ENCODE measurements around the gene AQP10. TPM values are rescaled to one million over a fixed set of nuclear protein-coding genes. Genes with fewer than 3 reads are reported as not detected.
"Not testable (repeated sequence)": the region's sequence is repeated elsewhere in the genome, so short reads cannot be mapped to it uniquely, and the experiment has no call there.

AQP10 gene
- total and polyA plus RNA-seq, 7 experiments from 2014 or later = 0.59 TPM; not detected in 6

GRCh38 chr1:154307670-154308270, 13.1 kb upstream of the AQP10 start:
- Mint-ChIP-seq H3K4me3 (peak overlapping the region in 1 of 10 donors; percentile 33), H3K27ac (peak overlapping the region in 1 of 9 donors; percentile 61)
- not testable (repeated sequence) for H3K4me1 ChIP-seq (ENCODE audit: control insufficient read depth in 2 of 2, insufficient read depth in 2 of 2, low read length in 2 of 2)

GRCh38 chr1:154309136-154309535, 11.8 kb upstream of the AQP10 start:
- H3K27me3 Mint-ChIP-seq; intact Hi-C loops (cut with micrococcal nuclease); H3K27me3 ChIP-seq (ENCODE audit: control insufficient read depth in 2 of 2, insufficient read depth in 2 of 2, low read length in 2 of 2); CTCF ChIA-PET; H3K27ac ChIP-seq (ENCODE audit: low read depth, low read length); H3K36me3 Mint-ChIP-seq; H3K4me1 ChIP-seq (ENCODE audit: control insufficient read depth in 2 of 2, insufficient read depth in 2 of 2, low read length in 2 of 2); H3K9me3 Mint-ChIP-seq; DNase-seq; H3K36me3 ChIP-seq (ENCODE audit: control insufficient read depth in 2 of 3, insufficient read depth in 3 of 3, low read length in 3 of 3); ATAC-seq; H3K9me3 ChIP-seq (ENCODE audit: control insufficient read depth in 2 of 3, low read length in 3 of 3); H3K27ac Mint-ChIP-seq; H3K4me3 ChIP-seq (ENCODE audit: low read length); POLR2A ChIA-PET; H3K4me3 Mint-ChIP-seq: not testable (repeated sequence)
- peaks cover 0 to 13% (median 0%) of the 10 kb centered on the region in 7 donors for H3K4me1 Mint-ChIP-seq

More at GRCh38 chr1:154307670-154308270, 13.1 kb upstream of the AQP10 start:
- H3K27me3 Mint-ChIP-seq; H3K36me3 ChIP-seq (ENCODE audit: control insufficient read depth in 2 of 3, insufficient read depth in 3 of 3, low read length in 3 of 3); H3K4me3 ChIP-seq (ENCODE audit: low read length); POLR2A ChIA-PET; H3K9me3 Mint-ChIP-seq; ATAC-seq; H3K27ac ChIP-seq (ENCODE audit: low read depth, low read length); DNase-seq; intact Hi-C loops (cut with micrococcal nuclease); H3K36me3 Mint-ChIP-seq; H3K27me3 ChIP-seq (ENCODE audit: control insufficient read depth in 2 of 2, insufficient read depth in 2 of 2, low read length in 2 of 2); H3K9me3 ChIP-seq (ENCODE audit: control insufficient read depth in 2 of 3, low read length in 3 of 3): not testable (repeated sequence)
- CTCF ChIA-PET = interaction anchor here (0.6 kb wide), 1 partner anchor 29 kb away, joined by 5 read pairs; no protein-coding TSS in a partner anchor
- H3K4me1 Mint-ChIP-seq = peaks cover 0 to 13% (median 0%) of the 10 kb centered on the region in 7 donors

- ATAC-seq; intact Hi-C loops (cut with micrococcal nuclease); POLR2A ChIA-PET; DNase-seq; H3K36me3 Mint-ChIP-seq; H3K27me3 ChIP-seq (ENCODE audit: control insufficient read depth in 2 of 2, insufficient read depth in 2 of 2, low read length in 2 of 2); H3K4me3 ChIP-seq (ENCODE audit: low read length); CTCF ChIA-PET; H3K36me3 ChIP-seq (ENCODE audit: control insufficient read depth in 2 of 3, insufficient read depth in 3 of 3, low read length in 3 of 3); H3K27ac ChIP-seq (ENCODE audit: low read depth, low read length); H3K4me1 ChIP-seq (ENCODE audit: control insufficient read depth in 2 of 2, insufficient read depth in 2 of 2, low read length in 2 of 2); H3K27me3 Mint-ChIP-seq; H3K9me3 ChIP-seq (ENCODE audit: control insufficient read depth in 2 of 3, low read length in 3 of 3); H3K27ac Mint-ChIP-seq; H3K4me3 Mint-ChIP-seq: not testable (repeated sequence)
- Mint-ChIP-seq H3K4me1 (peaks cover 0 to 11% (median 0%) of the 10 kb centered on the region in 7 donors), H3K9me3 (peaks cover 0 to 12% (median 0%) of the 10 kb centered on the region in 11 donors)
These were observed 8.4 kb upstream of the AQP10 start for GRCh38 chr1:154312229-154313065.

- ChIA-PET CTCF (no interaction called here), POLR2A (no interaction called here)
- peaks cover 0 to 11% (median 0%) of the 10 kb centered on the region in 5 donors for H3K27me3 Mint-ChIP-seq
- H3K27ac Mint-ChIP-seq = no peak overlapping the region
- intact Hi-C loops (cut with micrococcal nuclease) = no loop called here
- no peaks in the 10 kb centered on the region for H3K4me1 ChIP-seq (ENCODE audit: control insufficient read depth in 2 of 2, insufficient read depth in 2 of 2, low read length in 2 of 2)
- no peaks in the 10 kb centered on the region for H3K36me3 ChIP-seq (ENCODE audit: control insufficient read depth in 2 of 3, insufficient read depth in 3 of 3, low read length in 3 of 3)
- no peak overlapping the region for H3K4me3 Mint-ChIP-seq
- H3K4me1 Mint-ChIP-seq = peaks cover 0 to 6% (median 0%) of the 10 kb centered on the region in 7 donors
- ATAC-seq (no peak), DNase-seq (no peak)
- peaks cover 0 to 18% (median 0%) of the 10 kb centered on the region in 11 donors for H3K9me3 Mint-ChIP-seq
- no peak overlapping the region for H3K4me3 ChIP-seq (ENCODE audit: low read length)
- no peaks in the 10 kb centered on the region for H3K27me3 ChIP-seq (ENCODE audit: control insufficient read depth in 2 of 2, insufficient read depth in 2 of 2, low read length in 2 of 2)
- no peaks in the 10 kb centered on the region for H3K9me3 ChIP-seq (ENCODE audit: control insufficient read depth in 2 of 3, low read length in 3 of 3)
- H3K27ac ChIP-seq (ENCODE audit: low read depth, low read length) = no peak overlapping the region
- H3K36me3 Mint-ChIP-seq = peaks cover 0 to 1% (median 0%) of the 10 kb centered on the region in 5 donors
These were observed 7.9 kb upstream of the AQP10 start for GRCh38 chr1:154313066-154313356.

- H3K27ac ChIP-seq (ENCODE audit: low read depth, low read length); DNase-seq; H3K4me3 ChIP-seq (ENCODE audit: low read length); H3K4me1 ChIP-seq (ENCODE audit: control insufficient read depth in 2 of 2, insufficient read depth in 2 of 2, low read length in 2 of 2); H3K27ac Mint-ChIP-seq; H3K9me3 ChIP-seq (ENCODE audit: control insufficient read depth in 2 of 3, low read length in 3 of 3); H3K36me3 ChIP-seq (ENCODE audit: control insufficient read depth in 2 of 3, insufficient read depth in 3 of 3, low read length in 3 of 3); H3K36me3 Mint-ChIP-seq; POLR2A ChIA-PET; ATAC-seq; H3K4me3 Mint-ChIP-seq; H3K27me3 ChIP-seq (ENCODE audit: control insufficient read depth in 2 of 2, insufficient read depth in 2 of 2, low read length in 2 of 2); intact Hi-C loops (cut with micrococcal nuclease); CTCF ChIA-PET; H3K4me1 Mint-ChIP-seq: not testable (repeated sequence)
- Mint-ChIP-seq H3K9me3 (peaks cover 0 to 22% (median 3%) of the 10 kb centered on the region in 11 donors), H3K27me3 (peaks cover 0 to 15% (median 0%) of the 10 kb centered on the region in 5 donors)
These were observed 6.7 kb upstream of the AQP10 start for GRCh38 chr1:154314226-154314625.

GRCh38 chr1:154316704-154317103, 4.2 kb upstream of the AQP10 start:
- Histone ChIP-seq H3K4me3 (ENCODE audit: low read length) (no peak overlapping the region), H3K27ac (ENCODE audit: low read depth, low read length) (no peak overlapping the region), H3K9me3 (ENCODE audit: control insufficient read depth in 2 of 3, low read length in 3 of 3) (no peaks in the 10 kb centered on the region), H3K4me1 (ENCODE audit: control insufficient read depth in 2 of 2, insufficient read depth in 2 of 2, low read length in 2 of 2) (no peaks in the 10 kb centered on the region), H3K27me3 (ENCODE audit: control insufficient read depth in 2 of 2, insufficient read depth in 2 of 2, low read length in 2 of 2) (no peaks in the 10 kb centered on the region), H3K36me3 (ENCODE audit: control insufficient read depth in 2 of 3, insufficient read depth in 3 of 3, low read length in 3 of 3) (no peaks in the 10 kb centered on the region)
- peaks cover 0 to 4% (median 0%) of the 10 kb centered on the region in 7 donors for H3K4me1 Mint-ChIP-seq
- intact Hi-C loops (cut with micrococcal nuclease) = no loop called here
- H3K4me3 Mint-ChIP-seq = no peak overlapping the region
- ChIA-PET POLR2A (no interaction called here), CTCF (no interaction called here)
- H3K27ac Mint-ChIP-seq = no peak overlapping the region
- no peaks in the 10 kb centered on the region for H3K36me3 Mint-ChIP-seq
- peaks cover 0 to 26% (median 0%) of the 10 kb centered on the region in 5 donors for H3K27me3 Mint-ChIP-seq
- DNase-seq = no peak
- H3K9me3 Mint-ChIP-seq = peaks cover 0 to 22% (median 3%) of the 10 kb centered on the region in 11 donors
- ATAC-seq = no peak

- H3K36me3 Mint-ChIP-seq = no peaks in the 10 kb centered on the region
- Histone ChIP-seq H3K27me3 (ENCODE audit: control insufficient read depth in 2 of 2, insufficient read depth in 2 of 2, low read length in 2 of 2) (no peaks in the 10 kb centered on the region), H3K4me1 (ENCODE audit: control insufficient read depth in 2 of 2, insufficient read depth in 2 of 2, low read length in 2 of 2) (no peaks in the 10 kb centered on the region), H3K9me3 (ENCODE audit: control insufficient read depth in 2 of 3, low read length in 3 of 3) (no peaks in the 10 kb centered on the region), H3K27ac (ENCODE audit: low read depth, low read length) (no peak overlapping the region), H3K36me3 (ENCODE audit: control insufficient read depth in 2 of 3, insufficient read depth in 3 of 3, low read length in 3 of 3) (no peaks in the 10 kb centered on the region), H3K4me3 (ENCODE audit: low read length) (no peak overlapping the region)
- no peak overlapping the region for H3K27ac Mint-ChIP-seq
- peaks cover 0 to 4% (median 0%) of the 10 kb centered on the region in 7 donors for H3K4me1 Mint-ChIP-seq
- ChIA-PET POLR2A (no interaction called here), CTCF (no interaction called here)
- DNase-seq (no peak), ATAC-seq (no peak)
- intact Hi-C loops (cut with micrococcal nuclease) = no loop called here
- no peak overlapping the region for H3K4me3 Mint-ChIP-seq
- peaks cover 0 to 39% (median 0%) of the 10 kb centered on the region in 5 donors for H3K27me3 Mint-ChIP-seq
- H3K9me3 Mint-ChIP-seq = peaks cover 0 to 22% (median 3%) of the 10 kb centered on the region in 11 donors
These were observed 2.5 kb upstream of the AQP10 start for GRCh38 chr1:154318386-154318785.
